ENCODE data around the gene SAP25. TPM values are rescaled to one million over a fixed set of nuclear protein-coding genes. Genes with fewer than 3 reads are reported as not detected.
A peak's percentile ranks its signal among the peaks of the same experiment; 100 is the strongest.

Gene SAP25
- total and polyA plus RNA-seq, 2 of the 8 experiments (the other 6 are each of a cell fraction or from before 2014, with no cell fraction given) = 3.6 to 5.8 TPM

GRCh38 chr7:100568896-100569844 is 4.5 kb downstream of the SAP25 start (continued):
- TF ChIP-seq KDM1A (IDR thresholded peaks at IDR 0.05; ENCODE audit: borderline replicate concordance, low read length) (no peak), POU5F1 (IDR thresholded peaks at IDR 0.05; ENCODE audit: low read depth, low read length) (no peak), NRF1 (IDR thresholded peaks at IDR 0.05; ENCODE audit: low read depth, low read length) (no peak), POLR2A (IDR thresholded peaks at IDR 0.05; ENCODE audit: control extremely low read depth in 1 of 2, low read depth in 2 of 2, low read length in 2 of 2) (peak in 1 of 2 experiments; percentile 85; a peak in 2 of 3 replicates), FOSL1 (IDR thresholded peaks at IDR 0.05; ENCODE audit: insufficient read depth, low read depth, low read length) (no peak), CHD2 (IDR thresholded peaks at IDR 0.05; ENCODE audit: low read length) (no peak), CEBPB (IDR thresholded peaks at IDR 0.05; ENCODE audit: low read depth, low read length) (no peak)
